Activated T-cell treated with anti-CD3 and anti-CD28 coated beads, Interleukin-2, amount 50 U/mL, for 1 hour (primary cell): ENCODE data around the gene PPM1L.

Experiments
- DNase-seq: peaks from one replicate; pipeline ENCODE4 v3.0.0-alpha.2; 2020

The PPM1L gene

GRCh38 chr3:161107311-161107710, 351.3 kb downstream of the PPM1L start:
- DNase-seq: no peak

GRCh38 chr3:161108840-161109239, 352.8 kb downstream of the PPM1L start:
- DNase-seq: no peak

- no peak for DNase-seq
Observed at GRCh38 chr3:161117646-161118045, 361.6 kb downstream of the PPM1L start.

GRCh38 chr3:161126495-161126894, 370.5 kb downstream of the PPM1L start:
- DNase-seq: no peak
